Fibroblast of mammary gland (primary cell): ENCODE data around the gene MOCOS.

ENCODE experiments used
- DNase-seq: peaks from one replicate; pipeline ENCODE4 v3.0.0-alpha.2; 2010; ENCODE audit warnings: low read depth
- H3K4me3 ChIP-seq: 2 replicates; pipeline ENCODE4 v1.5.1; 2011; ENCODE audit warnings: low read depth, mild to moderate bottlenecking, low read length, moderate library complexity; ENCODE audit not compliant: control insufficient read depth
- CTCF ChIP-seq: conservative IDR thresholded peaks from 2 replicates; pipeline ENCODE4 v1.5.1; 2011; ENCODE audit warnings: low read depth, low read length, inconsistent platforms; ENCODE audit not compliant: control insufficient read depth, insufficient read depth

The MOCOS gene

DNA sequence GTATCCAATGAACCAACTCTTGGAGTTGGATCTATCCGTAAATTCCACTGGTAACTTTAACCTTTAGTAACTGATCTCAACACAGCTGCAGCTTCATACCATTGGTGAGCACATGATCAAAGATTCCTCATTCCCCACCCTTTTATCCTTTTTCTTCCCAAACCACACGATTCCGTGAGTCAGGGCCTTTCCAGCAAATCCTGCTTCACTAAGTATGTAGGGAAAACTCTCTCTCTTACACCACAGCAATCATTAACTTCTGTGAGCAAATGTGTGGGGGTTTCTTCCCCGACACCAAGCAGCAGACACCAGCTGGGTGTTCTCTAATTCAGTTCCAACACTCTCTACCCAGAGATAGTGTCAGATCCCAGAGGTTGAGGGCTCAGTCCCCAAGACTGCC, 34.1 kb upstream of the MOCOS start:
- H3K4me3 ChIP-seq, result no peak overlapping the region
- DNase-seq, result peak; percentile 92
- no peak for TF ChIP-seq CTCF

GRCh38 chr18:36153771-36154170, 33.5 kb upstream of the MOCOS start:
- H3K4me3 ChIP-seq, result no peak overlapping the region
- TF ChIP-seq CTCF, result no peak
- DNase-seq, result no peak

DNA sequence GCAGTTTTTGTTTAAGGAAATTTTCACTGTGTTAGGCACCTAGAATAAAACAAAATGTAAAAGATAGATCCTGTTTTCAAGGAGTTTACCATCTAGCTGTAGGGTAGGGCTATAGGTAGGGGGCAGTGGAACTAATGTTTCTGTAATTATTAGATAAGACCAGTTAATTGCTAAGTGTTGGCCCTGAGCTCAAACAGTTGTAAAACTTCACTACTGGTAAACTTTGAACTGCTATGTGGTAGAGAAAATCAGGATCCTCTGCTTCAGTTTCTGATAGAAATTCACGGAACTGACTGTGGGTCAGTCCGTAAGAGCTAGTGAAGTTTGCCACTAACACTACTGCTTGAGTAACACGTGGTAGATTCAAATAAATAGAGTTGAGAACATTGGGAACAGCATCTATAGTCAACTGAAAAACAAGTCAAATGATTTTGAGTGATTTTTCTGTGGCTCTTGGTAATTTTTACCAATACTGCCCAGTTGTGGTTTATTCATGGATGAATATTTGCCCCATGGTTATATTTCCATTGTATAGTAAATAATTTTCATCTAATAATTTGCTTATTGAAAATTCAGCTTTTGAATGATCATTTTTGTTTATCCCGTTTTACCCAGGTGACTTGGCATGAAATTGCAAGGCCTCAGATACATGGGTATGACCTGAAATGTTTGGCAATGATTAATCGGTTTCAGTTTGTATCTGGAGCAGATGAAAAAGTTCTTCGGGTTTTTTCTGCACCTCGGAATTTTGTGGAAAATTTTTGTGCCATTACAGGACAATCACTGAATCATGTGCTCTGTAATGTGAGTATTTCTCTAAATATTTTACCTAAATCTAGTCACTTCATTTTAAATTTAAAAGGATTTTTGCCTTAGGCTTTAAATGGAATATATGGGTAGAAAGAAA, 31.2 kb upstream of the MOCOS start:
- peak; percentile 41 for DNase-seq
- no peak overlapping the region for H3K4me3 ChIP-seq
- TF ChIP-seq CTCF, result no peak

DNA sequence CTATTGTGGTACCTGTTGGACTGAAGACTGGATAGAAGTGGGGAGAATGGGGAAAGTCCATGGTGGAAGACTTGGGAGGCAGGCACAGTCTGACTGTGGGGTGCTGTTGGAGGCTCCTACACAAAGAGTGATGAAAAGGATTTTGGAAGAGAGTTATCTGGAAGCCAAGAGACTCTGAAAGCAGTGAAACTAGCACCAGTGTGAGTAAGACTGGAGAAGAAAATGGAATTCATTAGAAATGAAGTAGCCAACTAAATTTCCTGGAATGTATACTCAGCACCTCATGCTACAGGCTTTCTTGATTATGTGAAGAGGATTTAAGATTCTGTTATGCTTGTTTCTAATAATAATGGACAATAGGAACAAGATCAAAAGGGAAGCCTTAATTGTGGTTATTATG, 29.9 kb upstream of the MOCOS start:
- H3K4me3 ChIP-seq, result no peak overlapping the region
- no peak for TF ChIP-seq CTCF
- no peak for DNase-seq

- no peak for TF ChIP-seq CTCF
- H3K4me3 ChIP-seq, result no peak overlapping the region
- DNase-seq, result peak; percentile 87
Measured at GRCh38 chr18:36158266-36158867, 28.9 kb upstream of the MOCOS start.

GRCh38 chr18:36160959-36161371, 26.3 kb upstream of the MOCOS start:
- no peak for DNase-seq
- no peak overlapping the region for H3K4me3 ChIP-seq
- TF ChIP-seq CTCF, result no peak
